ENCODE results near the gene LIN9. TPM values are rescaled to one million over a fixed set of nuclear protein-coding genes. Genes with fewer than 3 reads are reported as not detected.

The LIN9 gene
- total and polyA plus RNA-seq, 2 experiments from 2014 or later = 9.7 to 11.3 TPM

- Histone ChIP-seq H3K4me3 (peak overlapping the region; percentile 99), H3K9me3 (ENCODE audit: low read depth) (no peaks in the 10 kb centered on the region), H3K27ac (peak overlapping the region; percentile 95), H3K36me3 (no peaks in the 10 kb centered on the region), H3K27me3 (no peaks in the 10 kb centered on the region), H3K4me1 (ENCODE audit: low read depth) (peaks cover 22% of the 10 kb centered on the region)
- TF ChIP-seq CTCF (IDR thresholded peaks at IDR 0.05; ENCODE audit: low read depth, low read length) = no peak
- DNase-seq (ENCODE audit: low read depth in 1 of 2, low spot score in 1 of 2) = peak; percentile 24 to 65
These were observed 657 bp upstream of the LIN9 start for GRCh38 chr1:226309398-226310244.

- H3K27me3 ChIP-seq = no peaks in the 10 kb centered on the region
- peak overlapping the region; percentile 95 for H3K27ac ChIP-seq
- H3K4me1 ChIP-seq (ENCODE audit: low read depth) = peaks cover 22% of the 10 kb centered on the region
- no peaks in the 10 kb centered on the region for H3K9me3 ChIP-seq (ENCODE audit: low read depth)
- H3K4me3 ChIP-seq = peak overlapping the region; percentile 99
- DNase-seq (ENCODE audit: low read depth in 1 of 2, low spot score in 1 of 2) = no peak
- no peaks in the 10 kb centered on the region for H3K36me3 ChIP-seq
- TF ChIP-seq CTCF (IDR thresholded peaks at IDR 0.05; ENCODE audit: low read depth, low read length) = no peak
These were observed 720 bp downstream of the LIN9 start for GRCh38 chr1:226308166-226308722.

DNA sequence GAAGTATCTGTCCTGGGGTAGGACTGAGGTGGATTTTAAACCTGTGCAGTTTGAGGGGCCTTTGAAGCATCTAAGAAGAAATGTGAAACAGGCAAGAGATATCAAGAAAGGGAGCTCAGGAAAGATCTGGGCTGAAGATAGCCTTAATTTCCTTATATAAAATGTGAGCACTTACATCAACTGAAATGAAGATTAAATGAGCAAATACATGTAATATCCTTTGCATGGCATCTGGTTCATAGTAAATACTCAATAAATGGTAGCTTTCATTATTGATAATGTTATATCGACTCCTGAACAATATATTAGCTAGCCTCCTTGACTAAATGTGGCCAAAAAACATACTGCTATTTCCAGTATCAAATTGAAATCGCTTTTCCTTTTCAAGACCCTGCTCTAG is 2.5 kb downstream of the LIN9 start:
- Histone ChIP-seq H3K27ac (peak overlapping the region; percentile 44), H3K9me3 (ENCODE audit: low read depth) (no peaks in the 10 kb centered on the region), H3K27me3 (no peaks in the 10 kb centered on the region), H3K4me3 (no peak overlapping the region), H3K36me3 (no peaks in the 10 kb centered on the region), H3K4me1 (ENCODE audit: low read depth) (peaks cover 22% of the 10 kb centered on the region)
- no peak for TF ChIP-seq CTCF (IDR thresholded peaks at IDR 0.05; ENCODE audit: low read depth, low read length)
- no peak for DNase-seq (ENCODE audit: low read depth in 1 of 2, low spot score in 1 of 2)

DNA sequence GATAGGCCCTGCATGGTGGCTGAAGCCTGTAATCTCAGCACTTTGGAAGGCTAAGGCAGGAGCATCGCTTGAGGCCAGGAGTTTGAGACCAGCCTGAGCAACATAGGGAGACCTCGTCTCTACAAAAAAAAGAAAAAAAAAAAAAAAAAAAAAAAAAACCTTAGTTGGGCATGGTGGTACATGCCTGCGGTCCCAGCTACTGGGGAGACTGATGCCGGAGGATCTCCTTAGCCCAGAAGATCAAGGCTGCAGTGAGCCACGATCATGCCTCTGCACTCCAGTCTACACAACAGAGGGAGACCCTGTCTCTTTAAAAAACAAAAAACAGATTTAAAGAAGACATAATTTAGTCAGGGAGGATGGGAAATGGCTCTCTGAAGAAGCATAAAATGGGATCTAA is 3.8 kb downstream of the LIN9 start:
- DNase-seq (ENCODE audit: low read depth in 1 of 2, low spot score in 1 of 2) = no peak
- Histone ChIP-seq H3K4me1 (ENCODE audit: low read depth) (peaks cover 12% of the 10 kb centered on the region), H3K27ac (no peak overlapping the region), H3K4me3 (no peak overlapping the region), H3K36me3 (peaks cover 4% of the 10 kb centered on the region), H3K27me3 (no peaks in the 10 kb centered on the region), H3K9me3 (ENCODE audit: low read depth) (no peaks in the 10 kb centered on the region)
- TF ChIP-seq CTCF (IDR thresholded peaks at IDR 0.05; ENCODE audit: low read depth, low read length) = no peak

GRCh38 chr1:226304291-226304955 is 4.5 kb downstream of the LIN9 start:
- Histone ChIP-seq H3K4me3 (no peak overlapping the region), H3K4me1 (ENCODE audit: low read depth) (peaks cover 4% of the 10 kb centered on the region), H3K36me3 (peaks cover 4% of the 10 kb centered on the region), H3K27me3 (no peaks in the 10 kb centered on the region), H3K9me3 (ENCODE audit: low read depth) (no peaks in the 10 kb centered on the region), H3K27ac (no peak overlapping the region)
- TF ChIP-seq CTCF (IDR thresholded peaks at IDR 0.05; ENCODE audit: low read depth, low read length) = no peak
- DNase-seq (ENCODE audit: low read depth in 1 of 2, low spot score in 1 of 2) = no peak
